Activated CD8-positive, alpha-beta memory T cell treated with anti-CD3 and anti-CD28 coated beads for 48 hours (primary cell): ENCODE data around the gene EN2.

Experiments used
- DNase-seq, 3 experiments: peaks; one replicate each; pipeline ENCODE4 v3.0.0-alpha.2; 2020; ENCODE audit warnings: low read depth in 2 of 3, low spot score in 2 of 3

EN2 gene

GRCh38 chr7:155450558-155450969 lies 7.4 kb upstream of the EN2 start:
- no peak for DNase-seq

DNA sequence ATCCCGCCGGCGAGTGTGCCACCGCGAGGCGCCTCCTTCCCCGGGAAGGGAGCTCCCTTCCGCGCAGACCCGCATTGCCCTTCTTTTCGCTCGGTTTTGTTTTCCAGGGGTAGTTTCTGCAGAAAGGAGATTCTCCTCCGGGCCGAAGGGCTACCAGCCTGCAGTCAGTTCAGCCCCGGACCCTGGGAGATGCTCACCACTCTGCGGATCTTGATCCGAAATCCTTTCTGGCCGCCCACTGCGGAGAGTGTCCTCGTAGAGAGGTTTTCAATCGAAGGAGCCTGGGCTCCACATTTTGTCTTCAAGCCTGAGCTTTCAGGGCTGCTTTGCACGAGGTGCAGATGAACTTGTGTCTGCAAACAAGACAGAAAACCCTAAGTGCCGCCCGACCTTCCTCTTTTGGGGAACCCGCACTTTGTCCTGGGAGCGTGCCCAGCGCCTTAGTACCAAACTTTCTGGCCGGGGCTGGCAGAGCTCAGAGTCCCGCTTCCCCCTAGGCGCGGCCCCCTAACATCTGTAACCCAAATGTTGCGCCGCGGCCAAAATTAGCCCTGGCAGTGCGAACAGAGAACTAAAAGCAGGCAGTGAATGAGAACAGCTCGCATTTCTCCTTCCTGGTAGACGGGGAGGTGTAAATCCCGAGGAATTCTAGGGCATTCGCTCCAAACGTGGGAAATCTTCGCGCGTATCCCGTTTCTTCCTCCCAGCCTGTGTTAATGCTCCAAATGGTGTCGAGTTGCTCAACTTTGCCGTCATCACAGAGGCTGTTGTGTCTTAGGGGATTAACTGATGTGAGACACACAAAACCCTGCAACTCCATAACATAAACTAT lies 6.7 kb upstream of the EN2 start:
- DNase-seq: no peak

DNA sequence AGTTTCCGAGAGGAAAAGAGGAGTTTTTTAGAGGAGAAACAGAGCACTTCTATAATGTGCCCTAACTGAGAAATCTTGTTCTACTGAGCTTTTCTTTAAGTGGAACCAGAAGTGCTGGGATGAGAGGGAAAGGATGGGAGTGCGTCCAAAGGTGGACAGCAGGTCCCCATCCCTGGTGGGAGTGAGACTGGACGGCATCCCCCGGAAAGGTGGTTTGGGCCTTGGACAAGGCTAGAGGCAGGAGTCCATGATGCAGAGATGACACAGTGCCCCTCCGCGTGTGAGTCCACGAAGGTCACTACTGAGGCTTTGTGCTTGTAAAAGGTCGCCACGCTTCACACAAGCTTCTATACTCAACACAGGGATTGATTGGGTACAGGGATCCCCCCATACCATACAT lies 6.1 kb upstream of the EN2 start:
- no peak for DNase-seq

- no peak for DNase-seq
Observed at GRCh38 chr7:155452505-155453295, 5.2 kb upstream of the EN2 start.

DNA sequence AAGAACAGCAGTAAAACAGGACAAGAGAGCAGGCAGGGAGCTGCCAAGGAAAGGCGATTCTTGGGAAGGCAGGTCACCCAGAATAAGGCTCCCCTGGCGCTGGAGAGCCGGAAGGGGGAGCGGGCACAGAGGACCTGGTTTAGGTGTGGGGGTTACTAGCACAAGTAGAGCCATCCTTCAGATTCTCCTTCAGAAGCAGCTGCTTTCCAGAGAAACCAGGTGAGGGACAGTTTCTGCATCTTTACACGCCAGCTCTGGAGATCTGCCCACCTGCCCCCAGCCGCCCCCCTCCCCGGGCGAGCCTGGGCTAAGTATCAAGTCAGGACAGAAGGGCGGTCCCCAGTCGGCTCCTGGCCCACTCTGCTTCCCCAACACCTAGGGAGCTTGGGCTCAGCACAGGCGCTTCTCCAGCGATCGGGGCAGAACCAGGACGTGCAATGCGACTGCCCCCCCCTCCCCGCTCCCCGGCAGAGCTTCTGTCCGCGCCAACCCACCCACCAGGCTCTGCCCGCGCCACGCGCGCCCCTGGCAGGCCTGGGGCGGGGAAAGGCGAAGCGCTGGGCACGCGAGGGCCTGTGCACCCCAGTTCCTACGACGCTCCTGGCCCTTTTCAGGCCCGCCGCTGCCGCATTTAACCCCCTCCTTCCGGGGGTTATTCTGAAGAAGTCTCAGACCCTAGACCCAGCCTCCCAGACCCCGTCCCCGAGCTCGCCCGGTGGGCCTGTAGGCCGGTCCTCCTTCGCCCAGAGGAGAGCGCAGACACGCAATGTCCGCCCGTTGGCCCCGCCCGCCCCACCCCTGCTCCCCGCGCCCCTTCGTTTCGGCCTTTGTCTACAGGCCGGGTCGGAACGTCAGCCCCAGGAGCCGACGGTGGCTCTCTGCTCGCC lies 4.4 kb upstream of the EN2 start:
- no peak for DNase-seq

GRCh38 chr7:155454183-155455112 lies 3.5 kb upstream of the EN2 start:
- DNase-seq: no peak

- no peak for DNase-seq
Observed at GRCh38 chr7:155455132-155455693, 2.7 kb upstream of the EN2 start.

DNA sequence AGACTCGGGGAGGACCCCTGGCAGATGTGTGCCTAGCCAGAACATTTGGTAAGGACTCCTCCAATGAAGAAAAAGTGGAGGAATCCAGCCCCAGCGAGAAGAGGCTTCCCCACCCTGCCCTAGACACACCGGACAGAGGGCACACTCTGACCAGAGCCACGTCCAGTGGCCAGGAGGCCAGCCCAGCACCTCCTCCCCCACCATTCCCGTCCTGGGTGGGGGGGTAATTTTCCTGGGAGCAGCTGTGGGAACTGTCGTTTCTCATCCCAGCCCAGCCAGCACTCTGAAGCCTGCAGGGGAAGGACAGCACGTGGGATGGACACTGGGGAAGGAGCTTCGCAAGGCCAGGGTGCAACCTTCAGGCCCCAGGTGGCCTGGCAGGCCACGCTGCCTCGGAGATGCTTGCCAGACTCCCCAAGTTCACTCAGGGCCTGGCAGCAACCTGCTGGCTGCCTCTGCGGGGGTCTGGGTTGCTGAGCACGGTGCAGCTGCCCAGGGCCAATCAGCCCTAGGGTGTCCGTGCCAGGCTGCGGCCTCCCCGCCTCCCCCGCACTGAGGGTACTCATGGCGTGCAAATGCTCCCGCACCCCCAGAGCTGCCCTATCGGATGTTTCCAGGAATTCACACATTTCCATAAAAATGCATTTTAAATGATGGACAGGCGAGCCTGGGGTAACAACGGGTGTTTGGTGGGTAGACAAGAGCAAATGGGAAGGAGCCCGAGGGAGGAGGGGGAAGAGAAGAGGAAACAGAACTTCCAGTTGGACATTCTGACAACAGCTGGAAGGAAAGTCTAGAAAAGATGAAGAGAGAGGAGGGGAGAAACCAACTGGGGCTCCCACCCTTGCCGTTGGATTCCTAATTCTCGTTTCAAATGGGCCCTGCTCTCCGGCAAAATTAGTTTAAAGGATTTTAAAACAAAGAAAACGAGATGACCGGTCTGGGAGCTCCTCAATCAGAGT lies 1.9 kb upstream of the EN2 start:
- no peak for DNase-seq

GRCh38 chr7:155456738-155457543 lies 988 bp upstream of the EN2 start:
- no peak for DNase-seq

GRCh38 chr7:155457544-155458110 lies 302 bp upstream of the EN2 start:
- no peak for DNase-seq

DNA sequence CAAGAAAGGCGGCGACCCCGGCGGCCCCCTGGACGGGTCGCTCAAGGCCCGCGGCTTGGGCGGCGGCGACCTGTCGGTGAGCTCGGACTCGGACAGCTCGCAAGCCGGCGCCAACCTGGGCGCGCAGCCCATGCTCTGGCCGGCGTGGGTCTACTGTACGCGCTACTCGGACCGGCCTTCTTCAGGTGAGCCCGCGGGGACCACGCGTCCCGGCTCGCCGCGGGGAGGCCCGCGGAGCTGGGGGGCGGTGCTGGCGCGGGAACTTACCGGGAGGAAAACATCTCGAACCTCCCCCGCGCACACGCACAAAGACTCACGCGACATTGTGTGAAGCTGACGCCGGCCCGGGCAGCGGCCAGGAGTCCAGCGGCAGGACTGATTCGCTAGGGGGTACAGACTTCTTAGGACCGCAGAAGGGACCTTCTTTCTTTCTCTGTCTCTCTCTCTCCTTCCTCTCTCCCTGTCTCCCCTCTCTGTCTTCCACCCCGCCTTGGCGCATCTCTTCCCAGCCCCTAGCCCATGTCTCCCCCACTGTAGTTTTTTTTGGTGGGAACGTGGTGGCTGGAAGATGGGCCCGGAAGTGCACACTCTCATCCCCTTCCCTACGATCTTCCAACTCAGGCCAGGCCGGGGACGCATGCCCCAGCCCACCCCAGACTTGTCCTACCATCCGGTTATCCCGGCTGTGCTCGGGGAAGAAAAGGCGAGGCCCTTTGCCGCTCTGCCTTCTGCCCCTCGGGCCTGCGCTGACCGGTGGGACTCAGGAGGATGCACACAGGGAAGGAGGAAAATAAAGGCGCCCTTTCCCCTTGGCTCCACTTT lies 1.2 kb downstream of the EN2 start:
- DNase-seq: no peak

- no peak for DNase-seq
Observed at GRCh38 chr7:155459700-155460461, 2.0 kb downstream of the EN2 start.

- DNase-seq: no peak
Observed at GRCh38 chr7:155460926-155461613, 3.1 kb downstream of the EN2 start.

GRCh38 chr7:155461631-155462030 lies 3.7 kb downstream of the EN2 start:
- DNase-seq: no peak

- DNase-seq: no peak
Observed at GRCh38 chr7:155462163-155462735, 4.3 kb downstream of the EN2 start.
